ENCODE results near the gene DRAM1. TPM values are rescaled to one million over a fixed set of nuclear protein-coding genes. Genes with fewer than 3 reads are reported as not detected.

The DRAM1 gene, protein sequence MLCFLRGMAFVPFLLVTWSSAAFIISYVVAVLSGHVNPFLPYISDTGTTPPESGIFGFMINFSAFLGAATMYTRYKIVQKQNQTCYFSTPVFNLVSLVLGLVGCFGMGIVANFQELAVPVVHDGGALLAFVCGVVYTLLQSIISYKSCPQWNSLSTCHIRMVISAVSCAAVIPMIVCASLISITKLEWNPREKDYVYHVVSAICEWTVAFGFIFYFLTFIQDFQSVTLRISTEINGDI
- 0.94 TPM for total RNA-seq

GRCh38 chr12:101876861-101877805 is at the start of gene DRAM1:
Gene DRAM1 (plus strand): TSS chr12:101877580. CDS start chr12:101877790, 210 bp downstream.

GRCh38 chr12:101830367-101831325 is 46.7 kb upstream of the DRAM1 start, which contains the start of gene GNPTAB:
Gene GNPTAB (minus strand): TSS chr12:101830959. CDS start chr12:101830675, 284 bp downstream.

Small RNAs within 50 kb of the gene (small RNA-seq; reads per million reads assigned to genes)
- not detected for gene RNA5SP369 (ENCODE audit: low replicate concordance)
- not detected for gene RNU6-1183P (ENCODE audit: low replicate concordance)

Other genes with a start within 250 kb of the DRAM1 start
- gene CHPT1, start 179.9 kb upstream of the DRAM1 start, total RNA-seq: 44.8 TPM
- 1.3 TPM for gene SYCP3, start 138.1 kb upstream of the DRAM1 start, total RNA-seq
- 206 TPM for gene GNPTAB, start 46.6 kb upstream of the DRAM1 start, total RNA-seq
- gene WASHC3, start 184.4 kb downstream of the DRAM1 start, total RNA-seq: 52.6 TPM
- 6.9 TPM for gene NUP37, start 242.5 kb downstream of the DRAM1 start, total RNA-seq
- 7.8 TPM for gene PARPBP, start 242.6 kb downstream of the DRAM1 start, total RNA-seq

Measured in parietal lobe (tissue), 2 donors.